Adipose tissue (tissue), 3 donors: Measurements from ENCODE around the gene CASP3. TPM values are rescaled to one million over a fixed set of nuclear protein-coding genes. Genes with fewer than 3 reads are reported as not detected.
"Not testable (repeated sequence)": the region's sequence is repeated elsewhere in the genome, so short reads cannot be mapped to it uniquely, and the experiment has no call there.

Experiments used
- H3K27ac ChIP-seq: one replicate; pipeline ENCODE4 v1.5.1; 2013; ENCODE audit warnings: low read depth, low read length
- WGBS, 3 donors: extraction: QIAGEN DNeasy Blood & Tissue Kit; methylation state at CpG; one replicate each; pipeline ENCODE4 v1.1.7; 2013; 5-methylcytosine and 5-hydroxymethylcytosine counted together
- polyA plus RNA-seq, 3 donors: library from polyadenylated mRNA; stranded (reverse); fragments of 200-250 nt; gene quantifications; one replicate each; pipeline ENCODE4 v1.2.3, GENCODE V29; 2013
- donor health status: healthy with polysubstance abuse.
- donor health status: Bipolar disorder and iron deficiency.
- donor health status: healthy.

The CASP3 gene
- polyA plus RNA-seq, 3 donors, result 6.8 to 22.9 (median 9.8) TPM

GRCh38 chr4:184613405-184613804 lies 35.8 kb downstream of the CASP3 start:
- WGBS, 3 donors, result 50 to 99% (median 92%) methylated on average over 2 of the region's 2 CpGs
- no peak overlapping the region for H3K27ac ChIP-seq

- no peak overlapping the region for H3K27ac ChIP-seq
- WGBS, 3 donors, result 54 to 90% (median 84%) methylated on average over 3 of the region's 3 CpGs
These were observed 37.2 kb downstream of the CASP3 start for GRCh38 chr4:184612074-184612473.

- 86 to 99% (median 91%) methylated on average over 2 of the region's 2 CpGs for WGBS, 3 donors
- H3K27ac ChIP-seq, result not testable (repeated sequence)
These were observed 41.8 kb downstream of the CASP3 start for GRCh38 chr4:184607429-184607828.

GRCh38 chr4:184602857-184603256 lies 46.4 kb downstream of the CASP3 start:
- WGBS, 3 donors, result 0% methylated on average over 1 of the region's 1 CpG
- not testable (repeated sequence) for H3K27ac ChIP-seq

- WGBS, 3 donors, result 76 to 80% (median 78%) methylated on average over 8 of the region's 8 CpGs
These were observed 48.3 kb downstream of the CASP3 start for GRCh38 chr4:184600982-184601381.

GRCh38 chr4:184599492-184600135 lies 49.6 kb downstream of the CASP3 start:
- WGBS, 3 donors, result 73 to 80% (median 76%) methylated on average over 7 of the region's 7 CpGs
- no peak overlapping the region for H3K27ac ChIP-seq

More at GRCh38 chr4:184600982-184601381, 48.3 kb downstream of the CASP3 start:
- not testable (repeated sequence) for H3K27ac ChIP-seq

- H3K27ac ChIP-seq, result no peak overlapping the region
- 66 to 74% (median 70%) methylated on average over 12 of the region's 12 CpGs for WGBS, 3 donors
These were observed 50.3 kb downstream of the CASP3 start for GRCh38 chr4:184598753-184599491.

- 48 to 73% (median 67%) methylated on average over 5 of the region's 5 CpGs for WGBS, 3 donors
- H3K27ac ChIP-seq, result no peak overlapping the region
These were observed 52.5 kb downstream of the CASP3 start for GRCh38 chr4:184596617-184597185.

GRCh38 chr4:184596044-184596616 lies 53.1 kb downstream of the CASP3 start:
- H3K27ac ChIP-seq, result no peak overlapping the region
- 69 to 78% (median 77%) methylated on average over 8 of the region's 8 CpGs for whole genome bisulfite sequencing, 3 donors

GRCh38 chr4:184595430-184595829 lies 53.8 kb downstream of the CASP3 start:
- WGBS, 3 donors, result 91 to 95% (median 92%) methylated on average over 5 of the region's 5 CpGs
- H3K27ac ChIP-seq, result no peak overlapping the region

GRCh38 chr4:184593461-184593860 lies 55.8 kb downstream of the CASP3 start:
- no peak overlapping the region for H3K27ac ChIP-seq
- 89 to 93% (median 91%) methylated on average over 6 of the region's 6 CpGs for WGBS, 3 donors

GRCh38 chr4:184591747-184592270 lies 57.4 kb downstream of the CASP3 start:
- 93 to 97% (median 96%) methylated on average over 24 to 39 of the region's 39 CpGs for WGBS, 3 donors
- H3K27ac ChIP-seq, result not testable (repeated sequence)

GRCh38 chr4:184591070-184591677 lies 58.1 kb downstream of the CASP3 start:
- H3K27ac ChIP-seq, result no peak overlapping the region
- 61 to 69% (median 63%) methylated on average over 5 of the region's 5 CpGs for WGBS, 3 donors

GRCh38 chr4:184590196-184590595 lies 59.1 kb downstream of the CASP3 start:
- 75 to 90% (median 82%) methylated on average over 3 of the region's 3 CpGs for WGBS, 3 donors
- no peak overlapping the region for H3K27ac ChIP-seq

GRCh38 chr4:184588893-184589292 lies 60.4 kb downstream of the CASP3 start:
- no peak overlapping the region for H3K27ac ChIP-seq
- 83 to 88% (median 86%) methylated on average over 8 of the region's 8 CpGs for WGBS, 3 donors

GRCh38 chr4:184587701-184588100 lies 61.5 kb downstream of the CASP3 start:
- no peak overlapping the region for H3K27ac ChIP-seq
- WGBS, 3 donors, result 78 to 83% (median 79%) methylated on average over 3 of the region's 3 CpGs

- H3K27ac ChIP-seq, result no peak overlapping the region
- 81 to 88% (median 85%) methylated on average over 5 of the region's 5 CpGs for WGBS, 3 donors
These were observed 62.0 kb downstream of the CASP3 start for GRCh38 chr4:184587221-184587620.

GRCh38 chr4:184583738-184584502 lies 65.3 kb downstream of the CASP3 start:
- no peak overlapping the region for H3K27ac ChIP-seq
- WGBS, 3 donors, result 76 to 82% (median 76%) methylated on average over 9 of the region's 9 CpGs
